HS-5 (cell line): ENCODE results near the gene RAB15.
"Not testable (repeated sequence)": the region's sequence is repeated elsewhere in the genome, so short reads cannot be mapped to it uniquely, and the experiment has no call there.

ENCODE experiments used
- DNase-seq: peaks from one replicate; pipeline ENCODE4 v3.0.0-alpha.2; 2012; ENCODE audit warnings: low read depth

Gene RAB15

GRCh38 chr14:64937821-64938193, 34.3 kb downstream of the RAB15 start:
- no peak for DNase-seq

DNA sequence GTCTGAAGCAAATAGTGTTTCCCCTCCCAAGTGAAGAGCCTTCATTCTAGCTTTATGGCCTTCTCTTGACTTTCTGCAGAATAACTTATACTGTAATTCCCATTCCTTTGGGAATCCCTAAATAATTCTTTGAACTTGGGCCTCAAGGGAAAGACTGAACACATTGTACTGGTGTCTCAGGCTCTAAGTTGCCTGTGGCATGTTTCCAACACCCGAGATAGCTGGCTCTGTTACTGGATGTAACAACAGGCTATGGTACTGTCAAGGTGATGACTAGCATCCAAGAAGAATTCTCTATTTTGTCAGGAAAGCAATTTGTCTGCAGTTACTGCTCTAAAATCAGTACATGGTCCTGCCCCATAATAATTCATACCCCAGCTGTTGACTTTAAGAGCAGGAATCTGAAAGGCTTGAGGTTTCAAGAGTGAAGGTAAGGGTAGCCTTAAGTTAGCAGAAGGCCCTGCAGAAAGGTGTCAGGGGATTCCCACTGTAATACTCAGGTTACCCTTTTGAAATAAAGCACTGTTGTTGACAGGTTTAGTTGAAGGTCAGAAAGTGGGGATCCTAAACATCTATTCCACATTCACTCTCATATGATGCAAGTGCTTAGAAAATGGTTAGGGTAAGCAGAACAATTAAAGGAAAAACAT, 34.8 kb downstream of the RAB15 start:
- DNase-seq: no peak

- DNase-seq: no peak
Observed at GRCh38 chr14:64935508-64935907, 36.6 kb downstream of the RAB15 start.

GRCh38 chr14:64934338-64934929, 37.7 kb downstream of the RAB15 start:
- no peak for DNase-seq

DNA sequence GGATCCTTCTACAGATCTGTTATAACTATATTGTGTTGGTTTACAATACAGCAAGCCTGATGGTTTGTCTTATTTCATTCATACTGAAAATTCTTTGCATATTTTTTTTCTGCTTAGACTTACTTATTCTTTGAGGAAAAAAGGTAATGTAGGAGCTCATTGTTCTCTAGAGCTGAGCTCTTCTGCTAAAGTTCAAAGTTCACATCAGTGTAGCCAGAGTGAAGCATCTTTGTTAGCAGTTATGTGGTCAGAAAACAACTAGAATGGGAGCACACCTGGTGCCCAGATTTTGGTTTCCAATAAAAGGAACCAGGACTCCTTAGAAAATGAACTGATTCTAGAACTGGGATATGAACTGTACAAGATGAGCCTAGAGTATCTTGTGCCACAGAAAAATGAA, 39.9 kb downstream of the RAB15 start:
- no peak for DNase-seq

GRCh38 chr14:64931123-64931522, 41.0 kb downstream of the RAB15 start:
- DNase-seq: no peak

DNA sequence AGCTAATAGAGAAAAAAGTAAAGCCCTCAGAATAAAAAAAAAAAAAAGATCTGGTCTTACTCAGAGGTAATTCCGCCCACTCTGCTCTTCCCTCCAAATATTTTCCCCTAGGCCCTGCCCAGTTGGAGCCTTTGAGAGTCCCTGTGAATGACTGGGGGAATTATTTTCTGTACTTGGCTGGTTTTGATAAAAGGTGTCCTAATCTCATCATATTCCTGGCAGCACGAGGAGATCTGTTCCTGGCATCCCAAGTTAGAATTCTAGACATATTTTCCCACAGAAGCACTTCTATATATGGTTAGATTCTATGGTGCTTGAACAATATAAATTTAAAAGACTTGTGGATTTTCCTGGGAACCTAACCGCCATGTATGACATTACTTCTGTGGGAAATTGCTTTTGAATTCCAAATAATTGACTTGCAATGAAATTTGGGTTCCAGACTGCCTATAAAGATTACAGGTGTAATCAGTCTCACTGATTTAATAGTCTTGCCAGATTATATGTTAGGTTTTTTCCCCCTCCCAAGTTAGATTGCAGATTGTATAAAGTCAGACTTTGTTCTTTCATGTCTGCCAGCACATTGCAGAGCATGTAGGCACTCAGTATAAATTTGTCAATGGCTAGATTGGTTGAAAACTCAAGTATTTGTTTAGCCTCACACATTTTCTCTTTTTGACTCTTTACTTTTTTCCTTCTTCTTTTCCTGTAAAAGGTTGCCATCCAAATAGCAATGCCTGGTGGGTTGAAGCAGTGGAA, 41.9 kb downstream of the RAB15 start:
- DNase-seq: no peak

DNA sequence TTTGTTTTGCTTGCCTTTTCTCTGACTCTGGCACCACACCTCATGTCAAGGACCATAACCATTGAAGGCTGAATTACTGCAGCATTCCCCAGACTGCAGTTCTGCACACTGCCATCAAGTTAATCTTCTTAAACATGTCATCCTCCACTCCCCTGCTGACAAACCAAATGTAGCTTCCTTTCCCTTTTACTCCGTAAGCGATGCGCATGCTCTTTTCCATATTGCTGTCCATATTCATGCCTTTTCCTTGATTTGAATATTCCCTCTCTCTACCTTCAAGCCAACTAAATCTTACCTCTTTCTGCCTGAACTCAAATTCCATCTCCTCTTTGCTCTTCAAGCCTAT, 43.1 kb downstream of the RAB15 start:
- DNase-seq: no peak

GRCh38 chr14:64928239-64929013, 43.7 kb downstream of the RAB15 start:
- DNase-seq: no peak

DNA sequence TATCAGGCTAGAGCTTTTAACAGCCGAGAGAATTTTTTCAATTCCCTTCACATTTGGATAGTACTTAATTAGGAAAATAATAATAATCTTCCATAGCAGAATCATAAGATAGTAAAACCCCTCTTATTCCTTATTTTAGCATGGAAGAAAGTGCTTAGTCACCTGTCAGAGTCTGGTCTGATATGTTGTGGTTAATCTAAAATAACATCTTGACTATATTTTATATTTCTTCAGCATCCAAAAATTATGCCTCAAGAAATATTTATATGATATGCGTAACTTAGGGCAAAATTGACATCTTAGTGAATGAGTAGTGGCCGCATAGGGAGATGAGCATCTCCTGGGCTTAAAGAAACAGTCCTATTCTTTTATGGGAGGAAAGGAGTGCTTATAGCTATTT, 45.1 kb downstream of the RAB15 start:
- no peak for DNase-seq

- DNase-seq: no peak
Observed at GRCh38 chr14:64926398-64926995, 45.6 kb downstream of the RAB15 start.

DNA sequence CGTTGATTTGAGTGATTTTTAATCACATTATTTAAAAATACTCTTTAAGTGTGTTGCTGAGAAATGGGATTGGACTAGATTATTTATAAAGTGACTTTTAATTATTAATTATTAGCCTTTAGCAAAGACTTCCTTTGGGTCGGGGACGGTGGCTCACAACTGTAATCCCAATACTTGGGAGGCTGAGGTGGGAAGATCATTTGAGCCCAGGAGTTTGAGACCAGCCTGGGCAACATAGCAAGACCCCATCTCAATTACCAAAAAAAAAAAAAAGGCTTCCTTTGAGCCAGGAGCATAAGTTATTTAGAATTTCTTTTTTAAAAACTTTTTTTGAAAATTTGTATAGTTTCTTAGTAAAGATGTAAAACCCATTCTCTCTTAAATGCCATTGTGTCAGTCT, 49.1 kb downstream of the RAB15 start:
- DNase-seq: no peak

GRCh38 chr14:64920465-64920864, 51.7 kb downstream of the RAB15 start:
- no peak for DNase-seq

DNA sequence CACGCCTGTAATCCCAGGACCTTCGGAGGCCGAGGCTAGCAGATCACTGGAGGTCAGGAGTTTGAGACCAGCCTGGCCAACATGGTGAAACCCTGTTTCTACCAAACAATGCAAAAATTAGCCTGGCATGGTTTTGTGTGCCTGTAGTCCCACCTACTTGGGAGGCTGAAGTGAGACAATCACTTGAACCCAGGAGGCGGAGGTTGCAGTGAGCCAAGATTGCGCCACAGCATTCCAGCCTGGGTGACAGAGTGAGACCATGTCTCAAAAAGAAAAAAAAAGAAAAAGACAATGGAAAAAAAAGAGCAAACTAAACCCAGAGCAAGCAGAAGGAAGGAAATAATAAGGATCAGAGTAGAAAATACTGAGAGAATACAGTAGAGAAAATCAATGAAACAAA, 52.5 kb downstream of the RAB15 start:
- no peak for DNase-seq

DNA sequence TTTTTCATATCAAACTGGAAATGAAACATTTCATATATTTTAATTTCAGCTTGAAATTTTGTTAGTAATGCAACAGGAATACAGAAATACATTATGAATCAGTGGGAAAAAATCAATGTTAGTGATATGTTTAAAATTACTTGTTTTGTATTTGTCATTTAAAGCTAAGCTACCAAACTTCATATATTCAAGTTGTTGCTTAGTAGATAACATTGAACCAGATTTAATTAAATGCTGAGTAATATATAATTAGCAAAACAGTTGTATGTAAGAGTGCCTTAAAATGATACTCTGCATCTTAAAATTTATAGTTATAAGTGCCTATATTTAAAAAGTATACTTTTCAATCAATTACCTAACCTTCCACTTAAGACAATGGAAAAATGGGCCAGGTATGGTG, 52.9 kb downstream of the RAB15 start:
- DNase-seq: no peak

GRCh38 chr14:64918216-64918615, 53.9 kb downstream of the RAB15 start:
- no peak for DNase-seq

DNA sequence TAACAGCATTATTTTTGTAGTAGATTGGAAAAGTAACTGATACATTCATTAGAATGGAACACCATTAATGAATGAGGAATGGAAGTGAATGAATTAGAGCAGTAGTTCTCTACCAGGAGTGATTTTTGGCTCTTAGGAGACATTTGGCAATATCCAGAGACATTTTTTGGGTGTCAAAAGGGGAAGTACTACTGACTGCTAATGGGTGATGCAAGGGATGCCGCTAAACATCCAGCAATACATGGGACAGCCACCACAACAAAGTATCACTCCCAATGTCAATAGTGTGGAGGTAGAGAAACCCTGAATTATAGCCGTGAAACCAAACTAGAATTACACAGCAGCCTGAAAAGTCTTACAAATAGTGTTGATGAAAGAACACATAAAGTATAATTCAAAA, 56.3 kb downstream of the RAB15 start:
- no peak for DNase-seq

- no peak for DNase-seq
Observed at GRCh38 chr14:64915029-64915424, 57.1 kb downstream of the RAB15 start.

GRCh38 chr14:64914237-64915028, 57.7 kb downstream of the RAB15 start, which contains the start of gene CHURC1:
Gene CHURC1, plus strand, starts transcription at chr14:64914455. Its CDS starts 41 bp downstream, at chr14:64914496.
- DNase-seq: peak; percentile 95

GRCh38 chr14:64913477-64913876, 58.7 kb downstream of the RAB15 start:
- DNase-seq: not testable (repeated sequence)

- DNase-seq: no peak
Observed at GRCh38 chr14:64912261-64912660, 59.9 kb downstream of the RAB15 start.
